Cortex of kidney (tissue), 1 donor: ENCODE results near the gene SPRYD7.
"Not testable (repeated sequence)": the region's sequence is repeated elsewhere in the genome, so short reads cannot be mapped to it uniquely, and the experiment has no call there.

Experiments used
- DNase-seq: peaks from one replicate; lab custom pipeline; 2025; lab: John Stamatoyannopoulos, UW

Gene SPRYD7

DNA sequence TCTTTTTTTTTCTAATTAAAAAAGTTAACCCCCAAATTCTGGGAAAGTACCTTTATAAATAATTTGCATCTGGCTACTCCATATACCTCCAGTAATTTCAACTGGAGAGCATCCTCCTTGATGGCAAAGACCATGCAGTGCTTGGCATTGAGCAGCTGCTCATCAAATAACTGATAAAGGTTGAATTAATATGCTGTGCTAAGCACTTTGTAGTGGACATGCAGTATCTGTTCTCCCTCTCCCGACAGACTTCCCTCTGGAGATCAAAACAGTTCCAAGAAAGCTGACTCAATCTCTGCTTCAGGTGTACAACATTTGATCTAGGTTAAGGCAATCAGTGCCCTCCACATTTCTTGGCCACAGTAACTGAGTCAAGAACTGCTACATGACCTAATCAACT, 3.3 kb downstream of the SPRYD7 start:
- no peak for DNase-seq

DNA sequence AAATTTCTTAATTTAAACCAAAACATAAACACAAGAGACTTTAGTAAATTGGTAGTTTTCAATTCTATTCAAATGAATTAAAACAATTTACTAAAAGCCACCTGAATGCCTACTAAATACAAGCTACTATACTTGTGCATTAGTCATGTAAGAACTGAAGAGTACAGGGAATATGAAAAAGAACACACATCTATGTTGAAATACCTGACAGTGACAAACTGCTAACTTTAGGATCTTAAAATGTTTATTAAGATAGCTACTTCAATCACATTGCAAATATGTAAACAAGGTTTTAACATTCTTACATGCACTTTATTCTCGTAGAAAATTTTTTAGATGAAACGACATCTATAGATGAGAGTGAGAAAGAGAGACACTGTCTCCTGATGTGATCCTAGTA, 4.1 kb downstream of the SPRYD7 start:
- DNase-seq: no peak

GRCh38 chr13:49927755-49928154, 8.4 kb downstream of the SPRYD7 start:
- DNase-seq: no peak

DNA sequence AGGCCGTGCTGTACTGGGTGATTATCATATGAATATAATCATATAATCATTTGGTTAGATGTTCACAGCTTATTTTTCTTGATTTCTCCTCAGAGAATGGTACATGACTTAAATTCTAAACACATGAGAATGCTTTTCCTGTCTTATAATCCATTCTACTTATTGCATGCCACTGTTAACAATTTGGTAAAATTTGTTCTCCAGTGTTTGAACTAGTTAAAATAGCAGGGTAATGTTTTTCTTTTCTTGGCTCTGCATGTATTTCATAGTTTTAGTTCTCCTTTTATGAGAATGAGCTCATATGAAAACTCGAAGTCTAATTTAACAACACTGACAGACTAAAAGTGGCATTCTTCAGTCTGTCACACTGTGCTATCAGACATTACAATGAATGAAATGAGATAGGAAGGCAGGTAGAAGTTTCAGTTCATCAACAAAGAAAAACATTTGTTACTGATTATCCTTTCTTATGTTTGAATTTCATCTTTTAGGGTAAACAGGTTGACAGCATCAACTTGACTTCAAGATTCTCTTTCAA, 10.2 kb downstream of the SPRYD7 start:
- DNase-seq: no peak

- no peak for DNase-seq
Observed at GRCh38 chr13:49922301-49922700, 13.8 kb downstream of the SPRYD7 start.

- DNase-seq: not testable (repeated sequence)
Observed at GRCh38 chr13:49920969-49921368, 15.2 kb downstream of the SPRYD7 start.

DNA sequence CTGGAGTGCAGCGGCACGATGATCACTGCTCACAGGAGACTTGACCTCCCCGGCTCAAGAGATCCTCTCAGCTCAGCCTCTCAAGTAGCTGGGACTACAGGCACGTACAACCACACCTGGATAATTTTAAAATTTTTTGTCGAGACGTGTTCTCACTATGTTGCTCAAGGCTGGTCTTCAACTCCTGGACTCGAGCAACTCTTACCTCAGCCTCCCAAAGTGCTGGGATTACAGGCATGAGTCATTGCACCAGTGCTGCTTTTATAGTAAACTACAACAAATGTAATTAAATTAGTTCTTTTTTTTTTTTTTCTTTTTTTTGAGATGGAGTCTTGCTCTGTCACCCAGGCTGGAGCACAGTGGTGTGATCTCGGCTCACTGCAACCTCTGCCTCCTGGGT, 18.0 kb downstream of the SPRYD7 start:
- not testable (repeated sequence) for DNase-seq

DNA sequence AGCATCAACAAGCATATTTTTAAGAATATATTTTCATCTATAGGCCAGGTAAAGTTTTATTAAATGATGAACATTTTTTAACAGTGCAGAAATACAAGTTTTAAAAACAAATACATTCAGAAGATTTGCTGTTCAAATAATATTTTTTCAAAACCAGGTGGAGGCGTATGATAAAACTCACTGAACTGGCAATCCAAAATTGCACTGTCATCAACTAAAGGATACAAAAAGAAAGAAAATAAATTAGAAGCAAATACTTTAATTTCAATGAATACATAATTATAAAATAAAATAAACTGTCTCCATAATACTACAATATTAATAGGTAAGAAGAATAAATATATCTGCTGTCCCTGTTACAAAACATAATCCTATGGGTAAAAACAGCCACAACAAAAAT, 21.2 kb downstream of the SPRYD7 start:
- no peak for DNase-seq

GRCh38 chr13:49908637-49909036, 27.5 kb downstream of the SPRYD7 start:
- no peak for DNase-seq

- no peak for DNase-seq
Observed at GRCh38 chr13:49904729-49905456, 31.2 kb downstream of the SPRYD7 start.

DNA sequence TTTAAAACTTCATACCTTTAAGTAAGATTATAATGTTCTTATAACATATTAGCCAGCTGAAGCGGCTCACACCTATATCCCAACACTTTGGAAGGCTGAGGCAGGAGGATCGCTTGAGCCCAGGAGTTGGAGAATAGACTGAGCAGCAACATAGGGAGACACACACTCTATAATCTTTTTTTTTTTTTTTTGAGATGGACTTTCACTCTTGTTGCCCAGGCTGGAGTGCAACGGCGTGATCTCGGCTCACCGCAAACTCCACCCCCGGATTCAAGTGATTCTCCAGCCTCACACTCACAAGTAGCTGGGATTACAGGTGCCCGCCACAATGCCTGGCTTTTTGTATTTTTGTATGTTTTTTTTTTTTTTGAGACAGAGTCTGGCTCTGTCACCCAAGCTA, 37.3 kb downstream of the SPRYD7 start:
- no peak for DNase-seq

GRCh38 chr13:49897713-49898112, 38.4 kb downstream of the SPRYD7 start:
- DNase-seq: no peak

DNA sequence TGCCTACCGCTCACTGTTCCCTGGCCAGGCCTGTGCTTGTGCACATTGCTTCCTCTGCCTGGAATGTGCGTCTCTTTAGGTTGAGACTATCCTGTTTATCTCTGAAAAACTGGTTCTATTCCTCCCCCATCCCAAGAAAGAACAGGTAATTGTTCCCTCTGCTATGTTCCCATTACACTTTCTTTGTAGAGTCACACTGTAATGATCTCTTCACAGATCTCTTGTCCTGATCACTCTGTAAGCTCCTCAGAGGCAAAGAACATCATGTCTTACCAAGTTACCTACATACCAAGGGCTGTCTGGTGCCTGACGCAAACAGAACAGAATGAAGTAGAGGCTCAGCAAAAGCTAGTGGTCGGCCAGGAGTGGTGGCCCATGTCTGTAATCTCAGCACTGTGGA, 40.3 kb downstream of the SPRYD7 start:
- no peak for DNase-seq

DNA sequence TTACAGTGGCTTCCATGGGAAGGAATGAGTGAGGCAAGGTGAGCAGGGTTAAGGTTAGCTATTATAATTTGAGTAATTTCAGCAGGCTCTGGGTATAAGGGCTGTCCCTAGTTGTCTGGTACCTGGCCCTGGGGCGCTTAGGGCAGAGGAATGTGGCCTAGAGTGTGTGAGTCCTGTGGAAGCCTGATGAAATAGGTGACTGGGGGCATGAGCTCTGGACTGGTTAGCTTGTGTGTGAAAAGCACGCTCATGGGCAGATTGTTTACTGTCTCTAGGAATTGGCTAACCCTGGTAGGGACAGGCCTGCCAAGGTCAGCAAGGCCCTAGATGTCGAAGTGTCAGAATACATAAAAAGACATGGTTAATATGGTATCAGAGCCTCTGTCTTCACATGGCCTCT, 42.5 kb downstream of the SPRYD7 start:
- no peak for DNase-seq

DNA sequence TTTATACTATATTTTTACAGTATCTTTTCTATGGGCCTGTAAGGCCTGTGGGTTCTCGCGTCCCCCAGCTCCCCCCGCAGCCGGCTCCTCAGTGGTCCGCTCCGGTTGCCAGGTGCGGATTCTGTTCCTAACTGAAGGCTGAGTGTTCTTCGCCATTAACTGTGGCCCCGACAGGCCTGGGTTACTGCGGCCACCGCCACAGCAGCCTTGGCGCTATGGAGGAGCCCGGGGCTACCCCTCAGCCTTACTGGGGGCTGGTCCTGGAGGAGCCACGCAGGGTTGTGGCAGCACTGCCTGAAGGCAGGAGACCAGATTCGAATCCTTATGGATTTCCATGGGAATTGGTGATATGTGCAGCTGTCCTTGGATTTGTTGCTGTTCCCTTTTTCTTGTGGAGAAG, 45.8 kb downstream of the SPRYD7 start:
- DNase-seq: no peak

GRCh38 chr13:49878682-49879081, 57.5 kb downstream of the SPRYD7 start:
- no peak for DNase-seq

- no peak for DNase-seq
Observed at GRCh38 chr13:49877629-49878218, 58.4 kb downstream of the SPRYD7 start.

GRCh38 chr13:49874430-49874829, 61.7 kb downstream of the SPRYD7 start:
- no peak for DNase-seq

DNA sequence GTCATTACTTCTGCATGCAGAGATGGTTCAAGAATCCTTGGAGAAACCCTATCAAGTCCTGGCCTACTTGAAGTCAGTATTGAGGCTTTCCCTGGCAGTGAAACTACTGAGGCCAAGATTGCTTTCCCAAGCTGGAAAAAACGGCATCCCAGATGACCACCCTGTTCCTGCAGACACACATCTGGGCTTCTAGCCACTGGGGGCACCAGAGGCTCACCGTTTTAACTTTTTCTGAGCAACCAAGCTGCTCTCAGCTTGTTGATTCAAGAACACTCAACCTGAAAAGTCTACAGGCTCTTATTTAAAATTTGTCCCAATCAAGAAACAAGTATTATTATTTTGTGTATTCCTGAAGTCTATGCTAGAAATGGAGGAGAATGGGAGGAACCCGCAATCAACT, 66.6 kb downstream of the SPRYD7 start:
- DNase-seq: no peak

DNA sequence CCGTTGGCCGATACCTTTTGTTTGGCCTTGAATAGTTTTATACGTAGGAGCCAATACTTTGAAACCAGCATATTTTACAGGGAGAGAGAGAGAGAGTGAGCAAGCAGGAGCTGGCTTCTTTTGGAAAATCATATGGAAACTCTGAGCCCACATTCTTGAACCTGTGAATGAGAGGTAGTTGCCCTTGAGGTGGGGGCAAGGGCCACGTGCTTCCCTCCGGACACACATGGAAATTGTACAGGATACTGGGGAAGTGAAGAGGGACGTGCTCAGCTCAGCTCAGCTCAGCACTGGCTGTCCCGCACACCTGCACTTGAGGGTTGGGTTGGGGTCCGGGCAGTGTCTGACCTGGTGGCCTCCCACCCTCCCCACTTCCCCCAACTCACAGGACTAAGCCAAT, 68.3 kb downstream of the SPRYD7 start:
- no peak for DNase-seq

- DNase-seq: no peak
Observed at GRCh38 chr13:49865218-49865617, 70.9 kb downstream of the SPRYD7 start.

DNA sequence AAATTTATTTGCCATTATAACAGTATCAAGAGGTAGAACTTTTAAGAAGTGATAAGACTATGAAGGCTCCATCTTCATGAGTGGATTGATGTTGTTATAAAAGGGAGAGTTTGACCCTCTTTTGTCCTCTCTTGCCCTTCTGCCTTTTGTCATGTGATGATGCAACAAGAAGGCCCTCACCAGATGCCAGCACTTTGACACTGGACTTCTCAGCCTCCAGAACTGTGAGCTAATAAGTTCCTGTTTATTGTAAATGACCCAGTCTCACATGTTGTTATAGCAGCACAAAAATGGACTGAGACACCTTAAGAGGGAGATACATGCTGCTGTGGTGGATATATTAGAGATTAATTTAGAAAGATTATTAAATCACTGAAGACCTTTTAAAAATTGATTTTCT, 71.6 kb downstream of the SPRYD7 start:
- no peak for DNase-seq
